HG02938 (cell line): Measurements from ENCODE around the gene MSGN1.
"Not testable (repeated sequence)": the region's sequence is repeated elsewhere in the genome, so short reads cannot be mapped to it uniquely, and the experiment has no call there.

Experiments used
- ATAC-seq: cut with Tn5 transposase; IDR thresholded peaks from one replicate; pipeline ENCODE4 v1.9.1; 2021; ENCODE audit warnings: mild to moderate bottlenecking, moderate library complexity; ENCODE audit not compliant: unreplicated experiment

Gene MSGN1

DNA sequence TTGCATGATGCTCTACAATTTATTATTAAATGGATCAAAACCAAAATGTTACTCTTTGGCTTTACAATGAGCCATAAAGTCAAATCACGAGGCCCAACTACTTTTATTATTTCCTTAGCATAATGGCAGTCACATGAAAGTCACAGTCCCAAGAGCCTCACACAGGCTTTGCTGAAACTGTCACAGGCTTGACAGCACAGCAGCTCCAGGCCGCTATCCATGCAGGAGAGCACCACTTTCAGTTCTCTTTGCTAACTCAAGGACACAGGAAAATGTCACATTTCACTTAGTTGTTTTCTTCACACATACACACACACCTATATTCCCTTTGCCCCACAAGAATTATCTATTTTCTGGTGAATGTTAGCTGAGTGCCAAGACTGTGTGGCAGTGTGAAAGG is 11.1 kb upstream of the MSGN1 start:
- no peak for ATAC-seq

DNA sequence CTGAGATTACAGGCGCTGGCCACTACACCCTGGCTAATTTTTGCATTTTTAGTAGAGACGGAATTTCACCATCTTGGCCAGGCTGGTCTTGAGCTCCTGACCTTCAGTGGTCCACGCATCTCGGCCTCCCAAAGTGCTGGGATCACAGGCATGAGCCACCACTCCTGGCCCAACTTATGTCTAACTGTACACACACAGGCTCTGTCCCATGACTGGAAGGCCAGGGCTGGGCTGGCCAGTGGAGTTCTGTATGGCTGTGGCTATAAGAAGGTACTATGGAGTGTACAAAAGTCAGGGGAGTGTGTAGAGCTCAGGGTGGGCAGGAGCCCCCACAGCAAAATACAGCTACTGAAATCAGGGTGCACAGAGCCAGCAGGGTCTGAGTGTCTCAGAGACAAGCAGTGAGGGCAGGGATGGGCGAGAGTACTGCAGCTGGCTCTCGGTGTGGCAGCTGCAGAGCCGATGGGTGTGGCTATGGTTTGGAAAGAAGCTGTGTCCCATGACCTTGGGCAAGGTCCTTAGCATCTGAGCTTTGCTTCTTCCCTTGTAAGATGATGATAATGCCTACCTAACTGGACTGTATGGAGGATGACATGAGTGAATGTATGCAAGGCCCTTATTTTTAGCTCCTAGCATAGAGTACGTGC is 10.4 kb upstream of the MSGN1 start:
- no peak for ATAC-seq

DNA sequence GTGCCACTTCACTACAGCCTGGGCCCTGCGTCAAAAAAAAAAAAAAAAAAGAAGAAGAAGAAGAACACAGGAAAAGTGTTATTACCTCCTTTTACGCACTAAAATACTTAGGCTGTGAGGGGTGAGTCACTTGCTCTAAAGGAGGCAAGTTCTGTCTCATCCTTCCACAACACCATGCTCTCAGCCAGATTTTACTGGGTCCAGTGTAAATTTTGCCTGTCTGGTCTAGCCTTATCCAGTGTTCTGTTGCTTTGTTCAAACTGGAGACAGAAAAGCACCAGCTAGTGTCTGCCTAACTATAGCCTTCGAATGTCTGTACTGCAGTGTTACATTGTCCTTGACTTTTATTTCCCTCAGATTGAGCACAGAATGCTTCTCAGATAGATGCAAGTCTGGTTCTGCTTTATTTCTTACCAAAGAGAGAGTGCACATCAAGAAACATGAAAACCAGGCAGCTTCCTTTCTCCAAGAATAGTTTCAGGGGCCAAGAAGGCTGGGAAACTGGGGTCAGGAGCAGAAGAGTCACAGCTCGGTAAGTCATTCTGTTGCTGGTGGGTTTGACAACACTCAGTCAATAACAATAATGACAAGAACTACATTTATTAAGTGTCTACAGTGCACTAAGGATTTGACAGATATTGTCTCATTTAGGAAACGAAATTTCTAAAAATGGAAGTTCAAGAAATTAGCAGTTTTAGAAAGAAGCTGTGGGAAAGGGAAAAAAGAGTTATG is 3.1 kb upstream of the MSGN1 start:
- peak; percentile 44 for ATAC-seq

DNA sequence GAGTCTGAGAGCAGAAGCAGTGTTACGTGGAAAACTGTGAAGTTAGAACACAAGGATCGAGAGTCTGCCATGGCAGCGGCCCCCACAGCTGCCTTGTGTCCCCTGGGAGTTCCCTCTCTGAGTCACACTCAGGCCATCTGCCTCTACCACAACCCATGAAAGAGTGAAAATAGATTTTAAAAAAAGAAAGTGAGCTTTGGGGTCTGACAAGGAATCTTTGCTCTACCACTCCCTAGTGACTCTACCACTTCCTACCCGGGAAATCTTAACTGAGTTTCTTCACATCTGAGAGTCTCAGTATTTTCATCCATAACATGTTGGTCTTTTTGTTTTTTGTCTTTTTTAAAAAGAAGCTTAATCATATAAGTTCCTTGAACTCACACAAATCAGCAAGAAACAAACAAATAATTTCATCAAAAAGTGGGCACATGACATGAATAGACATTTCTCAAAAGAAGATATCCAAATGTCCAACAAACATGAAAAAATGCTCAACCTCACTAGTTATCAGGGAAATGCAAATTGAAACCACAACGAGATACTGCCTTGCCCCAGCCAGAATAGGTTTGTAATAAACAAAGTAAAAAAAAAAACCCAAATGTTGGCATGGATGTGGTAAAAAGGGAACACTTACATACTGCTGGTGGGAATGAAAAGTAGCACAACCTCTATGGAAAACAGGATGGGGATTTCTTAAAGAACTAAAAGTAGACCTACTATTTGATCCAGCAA is 2.4 kb upstream of the MSGN1 start:
- peak; percentile 91 for ATAC-seq

DNA sequence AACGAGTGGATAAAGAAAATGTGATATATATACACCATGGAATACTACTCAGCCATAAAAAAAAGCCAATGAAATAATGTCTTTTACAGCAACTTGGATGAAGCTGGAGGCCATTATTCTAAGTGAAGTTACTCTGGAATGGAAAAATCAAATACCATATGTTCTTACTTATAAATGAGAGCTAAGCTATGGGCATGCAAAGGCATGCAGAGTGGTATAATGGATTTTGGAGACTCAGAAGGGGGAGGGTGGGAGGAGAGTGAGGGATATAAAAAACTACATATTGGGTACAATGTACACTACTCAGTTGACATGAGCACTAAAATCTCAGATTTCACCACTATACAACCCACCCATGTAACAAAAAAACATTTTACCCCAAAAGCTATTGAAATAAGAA is 1.7 kb upstream of the MSGN1 start:
- ATAC-seq, result no peak

DNA sequence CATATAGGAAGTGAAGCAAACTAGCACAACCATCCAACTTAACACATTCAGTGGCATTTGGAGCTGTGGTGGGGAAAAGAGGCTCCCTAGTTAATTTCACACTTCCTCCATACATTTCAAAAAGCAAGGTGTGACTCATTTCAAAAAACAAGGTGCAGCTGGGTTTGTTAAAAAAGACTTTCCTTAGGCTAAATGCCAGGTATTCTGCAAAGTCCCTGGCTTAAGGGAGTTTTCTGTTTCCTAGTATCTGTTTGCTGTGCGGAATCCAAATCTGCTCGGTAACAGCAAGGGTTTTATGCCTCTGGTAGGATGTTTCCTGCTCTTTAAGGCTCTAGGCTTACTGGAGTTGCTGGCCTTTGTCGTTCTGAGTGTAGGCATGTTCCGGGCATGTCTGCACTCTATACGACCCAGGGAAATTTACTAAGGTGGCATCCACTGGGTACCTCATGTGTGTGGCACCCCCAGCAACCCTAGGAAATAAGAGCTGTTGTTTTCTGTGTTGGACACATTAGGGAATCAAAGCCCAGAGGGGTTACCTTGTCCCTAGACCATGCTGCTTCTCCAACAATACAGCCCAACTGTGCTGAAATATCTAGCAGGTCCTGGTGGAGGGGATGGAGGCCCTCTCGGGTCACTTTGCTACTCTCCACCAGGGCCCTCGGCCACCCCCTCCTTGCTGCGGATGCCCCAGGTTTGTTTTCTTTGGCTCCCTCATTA is 634 bp upstream of the MSGN1 start:
- peak; percentile 25 for ATAC-seq

DNA sequence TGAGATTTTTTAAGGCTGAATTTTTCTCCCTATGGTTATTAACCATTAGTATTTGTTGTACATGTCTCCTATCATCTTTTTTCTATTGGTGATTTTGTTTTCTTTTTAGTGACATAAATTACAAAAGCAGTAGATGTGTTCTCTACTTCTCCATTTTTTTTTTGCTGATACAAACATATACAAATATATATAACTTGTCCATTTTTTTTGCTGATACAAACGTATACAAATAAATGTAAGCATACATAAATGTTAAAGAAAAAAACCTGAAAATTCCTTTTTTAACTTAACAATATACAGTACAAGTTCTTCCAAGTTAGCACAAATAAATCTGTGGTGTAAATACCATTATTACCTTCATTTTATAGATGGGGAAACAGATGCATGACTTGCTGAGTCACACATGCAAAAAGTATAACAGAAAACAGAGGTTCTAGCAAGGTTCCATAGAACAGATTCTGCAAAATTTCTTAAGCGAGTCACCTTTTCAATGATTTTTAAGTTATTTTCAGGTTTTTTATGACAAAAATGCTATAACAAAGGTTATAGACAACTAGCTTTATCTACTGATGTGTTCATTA is 2.1 kb downstream of the MSGN1 start:
- no peak for ATAC-seq

DNA sequence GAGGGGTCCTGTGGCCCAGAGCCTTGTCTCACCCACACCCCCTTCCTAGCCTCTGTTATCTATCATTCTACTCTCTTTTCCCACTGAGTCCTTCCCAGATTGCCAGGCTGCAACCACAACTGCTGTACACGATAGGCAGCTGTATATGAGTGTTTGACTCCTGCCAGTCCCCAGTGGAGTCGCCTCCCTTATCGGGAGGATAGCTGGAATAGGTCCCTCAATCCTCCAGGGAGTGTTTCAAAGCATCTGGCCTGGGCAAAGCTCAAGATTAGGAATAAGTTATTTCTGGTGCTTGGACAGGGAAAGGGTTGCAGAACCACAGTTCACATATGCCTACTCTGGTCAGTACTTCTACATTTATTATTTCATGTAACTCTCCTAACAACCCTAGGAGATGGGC is 4.8 kb downstream of the MSGN1 start:
- ATAC-seq, result no peak

DNA sequence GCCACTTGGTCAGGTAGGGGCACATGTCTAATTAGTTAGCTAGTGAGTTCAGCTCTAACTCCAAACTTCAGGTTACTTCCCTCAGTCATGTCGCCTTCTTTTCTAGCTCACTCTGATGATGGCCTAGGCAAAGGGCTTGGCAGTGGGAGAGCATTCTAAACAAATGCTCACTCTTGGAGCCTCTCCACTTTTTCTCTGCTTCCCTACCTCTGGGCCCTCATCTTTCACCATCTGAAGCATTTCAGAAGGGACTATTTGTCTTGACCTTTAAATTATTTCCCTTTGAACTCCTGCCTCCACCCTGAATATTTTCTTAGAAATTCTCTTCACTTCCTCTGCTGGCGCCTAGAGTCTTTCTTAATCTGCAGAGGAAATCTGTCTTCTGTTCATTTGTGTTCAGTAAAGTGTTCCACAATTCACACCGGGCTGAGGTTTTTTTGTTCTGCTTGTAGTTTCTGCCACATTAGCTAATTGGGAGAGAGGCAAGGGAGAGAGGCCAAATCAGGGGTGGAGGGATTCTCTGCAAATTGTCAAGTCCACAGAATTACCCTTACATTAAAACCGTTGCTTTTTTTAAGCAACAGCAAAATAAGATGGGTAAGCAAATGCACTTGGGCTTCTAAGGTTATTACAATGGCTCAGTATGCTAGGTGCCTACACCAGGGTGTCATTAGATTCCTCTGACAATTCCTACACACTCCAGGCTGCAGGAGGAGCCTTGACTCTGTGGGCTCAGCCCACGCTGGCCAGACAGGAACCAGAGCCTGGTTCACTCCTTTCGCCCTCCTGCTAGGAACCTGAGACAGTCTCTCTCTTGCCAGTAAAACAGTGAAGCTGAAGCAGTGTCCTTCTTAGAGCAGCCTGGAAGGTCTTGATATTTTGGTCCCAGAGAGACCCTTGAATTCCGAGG is 5.5 kb downstream of the MSGN1 start:
- ATAC-seq, result peak; percentile 39

DNA sequence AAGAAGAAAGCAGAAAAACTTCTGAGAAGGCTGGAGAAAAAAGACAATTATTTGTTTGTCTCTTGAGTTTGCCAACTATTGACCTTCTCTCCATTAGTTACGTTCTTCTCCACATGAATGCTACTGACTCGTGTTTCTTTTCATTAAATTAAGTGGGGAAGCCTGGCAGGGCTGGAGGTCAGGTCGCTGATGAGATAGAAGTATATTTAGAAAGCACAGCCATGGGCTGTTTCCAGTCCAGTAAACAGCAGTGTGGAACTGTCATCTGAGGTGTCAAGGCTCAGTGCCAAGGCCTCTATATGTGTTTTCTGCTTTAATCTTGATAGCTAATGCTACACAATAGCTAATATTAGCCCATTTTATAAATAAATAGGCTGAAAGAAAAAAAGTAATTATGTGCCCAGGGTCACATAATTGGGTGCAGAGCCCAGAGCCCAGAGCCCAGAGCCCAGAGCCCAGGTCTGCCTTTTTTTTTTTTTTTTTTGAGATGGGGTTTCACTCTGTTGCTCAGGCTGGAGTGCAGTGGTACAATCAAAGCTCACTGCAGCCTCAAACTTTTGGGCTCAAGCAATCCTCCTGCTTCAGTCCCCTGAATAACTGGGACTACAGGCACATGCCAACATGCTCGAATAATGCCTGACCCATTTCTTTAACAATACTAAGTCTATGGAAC is 6.3 kb downstream of the MSGN1 start:
- peak; percentile 36 for ATAC-seq

DNA sequence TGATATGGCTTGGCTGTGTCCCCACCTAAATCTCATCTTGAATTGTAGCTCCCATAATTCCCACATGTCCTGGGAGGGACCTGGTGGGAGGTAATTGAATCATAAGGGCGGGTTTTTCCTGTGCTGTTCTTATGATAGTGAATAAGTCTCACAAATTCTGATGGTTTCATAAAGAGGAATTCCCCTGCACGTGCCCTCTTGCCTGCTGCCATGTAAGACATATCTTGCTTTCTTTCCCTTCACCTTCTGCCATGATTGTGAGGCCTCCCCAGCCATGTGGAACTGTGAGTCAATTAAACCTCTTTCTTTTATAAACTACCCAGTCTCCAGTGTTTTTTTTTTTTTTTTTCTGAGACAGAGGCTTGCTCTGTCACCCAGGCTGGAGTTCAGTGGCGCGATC is 7.4 kb downstream of the MSGN1 start:
- not testable (repeated sequence) for ATAC-seq

DNA sequence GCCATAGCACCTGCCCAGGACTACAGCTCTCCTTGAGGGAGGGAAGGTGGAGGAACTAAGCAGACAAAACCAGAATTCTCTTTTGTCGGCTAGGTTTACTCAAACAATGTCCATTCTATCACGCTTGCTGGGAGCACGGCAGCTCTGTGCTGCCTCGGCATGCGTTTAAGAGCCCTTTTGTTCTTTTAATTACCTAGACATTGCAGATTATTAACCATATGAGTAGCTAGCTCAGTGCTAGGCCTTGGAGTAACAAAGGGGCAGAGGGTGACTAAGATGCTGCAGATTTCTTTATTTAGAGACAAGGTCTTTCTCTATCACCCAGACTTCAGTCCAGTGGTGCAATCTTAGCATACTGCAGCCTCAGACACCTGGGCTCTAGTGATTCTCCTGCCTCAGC is 11.1 kb downstream of the MSGN1 start:
- no peak for ATAC-seq

DNA sequence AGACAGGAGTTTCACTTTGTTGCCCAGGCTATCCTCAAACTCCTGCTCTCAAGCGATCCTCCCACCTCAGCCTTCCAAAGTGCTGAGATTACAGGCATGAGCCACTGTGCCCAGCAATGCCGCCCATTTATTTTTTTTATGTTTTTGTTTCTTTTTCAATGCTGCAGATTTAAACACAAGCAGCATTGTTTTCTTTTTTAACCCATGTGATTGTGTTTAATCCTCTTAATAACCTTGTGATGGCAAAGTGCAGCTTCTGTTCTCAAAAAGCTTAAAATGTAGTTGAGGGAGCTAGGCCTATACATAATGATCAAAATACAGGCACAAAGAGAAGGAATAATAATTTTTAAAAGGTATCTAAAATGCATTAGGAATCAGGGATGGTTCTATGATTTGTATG is 11.5 kb downstream of the MSGN1 start:
- no peak for ATAC-seq

DNA sequence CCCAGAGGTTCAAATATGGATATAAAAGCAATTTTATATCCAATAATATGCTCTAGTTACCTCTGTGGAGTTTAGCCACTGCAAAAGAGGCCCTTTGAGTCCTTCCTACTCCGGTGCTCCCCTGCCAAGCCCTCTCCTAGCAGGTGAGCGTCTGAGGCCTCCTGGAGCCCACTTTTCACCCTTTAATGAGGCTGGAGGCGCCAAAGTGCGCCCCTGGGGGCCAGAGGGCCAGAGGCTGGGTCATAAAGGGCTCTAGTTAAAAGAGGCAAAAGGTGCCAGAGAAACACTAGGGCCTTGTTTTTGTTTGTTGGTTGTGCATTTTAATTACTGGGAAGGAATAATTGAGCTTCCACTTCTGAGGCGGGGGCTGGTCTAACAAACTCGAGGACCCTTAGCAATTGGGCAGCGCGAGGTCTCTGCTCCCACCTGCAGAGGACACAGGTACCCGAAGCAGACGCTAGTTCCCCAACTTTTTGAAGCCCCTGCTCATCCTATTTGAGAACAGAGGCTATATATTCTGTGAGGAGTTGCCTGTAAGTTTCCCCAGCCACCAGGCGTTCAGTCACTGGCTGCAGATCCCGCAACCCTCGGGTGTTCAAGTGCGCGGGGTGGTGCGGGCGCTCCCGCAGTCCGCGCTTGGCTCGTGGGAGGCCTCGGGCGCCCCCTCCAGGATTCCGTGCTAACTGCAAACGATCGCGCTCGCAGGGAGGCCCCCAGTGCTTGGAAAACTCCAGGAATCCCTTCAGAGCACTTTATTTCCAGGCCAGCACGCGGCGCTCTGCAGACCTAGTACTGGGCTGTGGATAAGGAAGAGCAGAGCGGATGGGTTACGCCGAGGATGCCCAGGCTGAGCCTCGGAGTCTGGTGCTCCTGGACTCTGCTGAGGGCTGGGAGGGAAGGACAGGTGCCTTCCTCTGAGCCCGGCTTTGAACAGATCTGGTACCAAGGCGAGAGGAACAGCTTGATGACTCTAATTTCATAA is 14.1 kb downstream of the MSGN1 start:
- ATAC-seq, result peak; percentile 82

DNA sequence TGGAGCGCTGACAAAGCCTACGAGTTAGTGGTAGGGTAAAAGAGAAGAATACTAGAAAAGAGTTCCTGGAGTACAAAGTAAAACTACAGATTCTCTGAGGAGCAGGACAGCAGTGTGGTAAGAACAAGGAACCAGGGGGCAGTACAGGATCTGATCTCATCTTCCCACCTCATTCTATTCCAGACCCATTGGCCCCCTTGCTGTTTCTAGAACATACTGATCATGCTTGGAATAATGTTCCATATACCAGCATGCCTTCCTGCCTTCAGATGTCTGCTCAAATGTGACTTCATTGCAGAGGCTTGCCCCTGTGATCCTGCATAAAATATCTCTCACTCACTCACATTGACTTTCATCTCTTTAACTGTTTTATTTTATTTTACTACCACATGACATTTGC is 19.3 kb downstream of the MSGN1 start:
- ATAC-seq, result no peak

DNA sequence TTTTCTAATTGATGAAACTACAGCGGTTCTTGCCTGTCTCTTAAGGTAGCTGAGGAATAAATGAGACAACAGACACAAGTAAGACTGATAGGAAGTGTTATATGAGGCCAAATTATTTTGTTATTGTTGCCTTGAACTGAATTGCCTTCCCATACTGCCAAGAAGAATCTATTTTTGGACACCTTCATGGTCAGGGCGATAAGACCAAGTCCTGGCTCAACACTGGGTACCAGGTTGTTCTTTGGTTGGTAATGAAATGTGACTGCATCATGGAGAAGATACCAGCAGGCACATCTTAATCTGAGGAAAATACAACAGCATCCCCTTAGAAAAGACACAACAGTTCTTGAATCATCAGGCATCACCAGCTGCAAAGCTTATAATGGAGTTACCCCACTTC is 23.7 kb downstream of the MSGN1 start:
- no peak for ATAC-seq

DNA sequence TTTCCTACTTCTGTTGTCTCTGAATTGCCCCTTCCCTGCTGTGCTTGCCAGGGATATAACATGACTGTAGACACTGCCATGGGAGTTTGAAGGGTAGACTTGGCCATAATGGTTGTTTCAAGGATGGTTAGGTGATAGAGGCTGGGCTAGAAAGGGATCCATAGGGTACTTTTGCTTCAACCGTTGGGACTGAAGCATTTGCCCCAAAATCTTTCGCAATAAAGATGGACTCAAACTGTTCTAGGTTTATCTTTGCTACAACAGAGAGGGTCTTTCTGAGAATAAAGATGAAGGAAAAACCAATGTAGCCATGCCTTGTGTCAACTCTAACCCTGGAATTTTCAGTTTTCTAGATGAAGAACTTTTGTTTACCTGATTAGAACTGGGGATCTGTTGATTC is 27.2 kb downstream of the MSGN1 start:
- no peak for ATAC-seq

DNA sequence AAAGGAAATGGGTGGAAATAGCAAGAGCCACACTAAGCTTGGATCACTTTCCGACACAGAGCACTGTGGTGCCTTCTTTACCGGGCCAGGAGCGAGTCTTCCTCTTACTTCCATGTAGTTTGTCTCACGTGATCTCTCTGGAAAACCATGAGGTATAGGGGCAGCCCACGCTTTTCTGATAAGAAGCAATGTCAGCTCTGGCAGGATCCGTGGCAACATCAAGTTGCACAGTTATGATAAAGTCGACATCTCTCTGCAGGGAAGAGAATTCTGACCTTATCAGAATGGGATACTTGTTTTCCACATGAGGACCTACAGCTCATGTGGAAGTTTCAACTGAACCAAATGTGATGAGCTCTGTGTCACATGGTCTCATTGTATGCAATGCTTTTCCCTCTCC is 29.5 kb downstream of the MSGN1 start:
- no peak for ATAC-seq
